Choroid plexus epithelial cell (primary cell): Measurements from ENCODE around the gene TBC1D19.

Experiments
- DNase-seq: peaks from one replicate; pipeline ENCODE4 v3.0.0-alpha.2; 2010; ENCODE audit warnings: low read depth
- H3K4me3 ChIP-seq: 2 replicates; pipeline ENCODE4 v1.5.1; 2011; ENCODE audit warnings: low read depth, mild to moderate bottlenecking, control low read depth, low read length, moderate library complexity
- TF ChIP-seq, protein P1 (sequence below): conservative IDR thresholded peaks from 2 replicates; pipeline ENCODE4 v1.5.1; 2011; ENCODE audit warnings: low read depth, mild to moderate bottlenecking, control low read depth, inconsistent platforms, low read length, moderate library complexity

TBC1D19 gene

DNA sequence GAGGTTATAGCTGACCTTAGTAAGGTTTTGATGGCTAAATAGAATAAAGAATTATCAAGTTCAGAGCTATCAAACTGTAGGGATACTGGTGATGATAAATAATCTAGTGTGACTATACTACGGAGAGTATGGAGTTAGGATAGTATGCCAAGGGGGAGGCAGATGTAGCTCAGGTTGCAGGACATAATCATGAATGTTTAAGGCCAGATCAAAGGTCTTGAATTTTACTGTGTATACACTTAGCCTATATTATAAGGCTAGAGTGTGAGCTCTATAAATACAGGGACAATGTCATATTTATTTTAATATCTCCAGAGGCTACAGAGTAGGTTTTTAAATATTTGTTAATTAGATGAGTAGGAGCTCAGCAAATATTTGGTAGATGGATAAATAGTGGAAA, 145.7 kb downstream of the TBC1D19 start:
- no peak for DNase-seq
- TF ChIP-seq, protein P1, sequence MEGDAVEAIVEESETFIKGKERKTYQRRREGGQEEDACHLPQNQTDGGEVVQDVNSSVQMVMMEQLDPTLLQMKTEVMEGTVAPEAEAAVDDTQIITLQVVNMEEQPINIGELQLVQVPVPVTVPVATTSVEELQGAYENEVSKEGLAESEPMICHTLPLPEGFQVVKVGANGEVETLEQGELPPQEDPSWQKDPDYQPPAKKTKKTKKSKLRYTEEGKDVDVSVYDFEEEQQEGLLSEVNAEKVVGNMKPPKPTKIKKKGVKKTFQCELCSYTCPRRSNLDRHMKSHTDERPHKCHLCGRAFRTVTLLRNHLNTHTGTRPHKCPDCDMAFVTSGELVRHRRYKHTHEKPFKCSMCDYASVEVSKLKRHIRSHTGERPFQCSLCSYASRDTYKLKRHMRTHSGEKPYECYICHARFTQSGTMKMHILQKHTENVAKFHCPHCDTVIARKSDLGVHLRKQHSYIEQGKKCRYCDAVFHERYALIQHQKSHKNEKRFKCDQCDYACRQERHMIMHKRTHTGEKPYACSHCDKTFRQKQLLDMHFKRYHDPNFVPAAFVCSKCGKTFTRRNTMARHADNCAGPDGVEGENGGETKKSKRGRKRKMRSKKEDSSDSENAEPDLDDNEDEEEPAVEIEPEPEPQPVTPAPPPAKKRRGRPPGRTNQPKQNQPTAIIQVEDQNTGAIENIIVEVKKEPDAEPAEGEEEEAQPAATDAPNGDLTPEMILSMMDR: no peak
- no peak overlapping the region for H3K4me3 ChIP-seq

DNA sequence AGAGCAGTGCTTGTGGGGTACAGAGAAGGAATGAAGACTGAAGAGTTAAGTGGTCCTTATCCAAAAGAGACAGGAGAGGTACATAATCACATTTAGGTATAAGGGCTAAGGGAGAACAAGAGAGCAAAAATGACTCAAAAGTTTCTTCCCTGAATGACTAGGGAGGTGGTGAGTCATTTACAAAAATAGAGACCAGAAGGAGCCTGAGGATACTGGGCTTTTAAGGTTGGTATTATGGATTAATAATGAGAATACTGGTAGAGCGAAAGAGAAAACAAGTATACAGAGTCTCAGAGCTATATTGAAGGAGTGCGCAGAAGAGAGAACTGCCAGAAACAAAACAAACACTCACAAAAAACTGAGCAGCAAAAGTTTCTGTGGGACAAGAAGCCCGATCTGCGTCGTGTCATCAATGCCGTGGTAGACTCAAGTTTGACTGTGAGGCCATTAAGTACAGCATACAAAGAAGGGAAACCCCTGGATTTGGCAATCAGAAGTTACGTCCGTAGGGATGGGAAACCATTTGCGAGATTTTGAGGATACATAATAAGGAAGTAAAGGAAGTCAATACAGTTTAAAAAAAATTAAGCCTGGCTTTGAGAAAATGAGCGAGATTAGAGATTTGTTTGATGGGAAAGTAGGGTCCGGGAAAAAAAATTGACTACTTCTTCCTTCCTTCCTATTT, 147.6 kb downstream of the TBC1D19 start:
- no peak overlapping the region for H3K4me3 ChIP-seq
- TF ChIP-seq, protein P1: no peak
- DNase-seq: no peak

DNA sequence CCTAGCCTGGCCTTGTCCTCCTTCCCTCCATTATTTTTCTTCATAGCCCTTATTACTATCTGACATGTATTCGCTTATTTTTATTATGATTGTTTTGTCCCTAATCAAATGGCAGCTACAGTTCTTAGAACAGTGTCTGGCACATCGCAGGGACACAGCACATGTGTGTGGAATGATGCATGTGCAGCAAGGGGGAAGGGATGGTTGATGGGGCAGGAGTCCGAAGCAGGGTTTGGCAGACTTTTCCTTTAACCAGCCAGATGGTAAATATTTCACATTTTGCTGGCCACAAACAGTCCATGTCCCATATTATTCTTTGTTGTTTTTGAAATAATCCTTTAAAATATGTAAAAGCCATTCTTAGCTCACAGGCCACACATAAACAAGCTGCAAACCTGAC, 148.5 kb downstream of the TBC1D19 start:
- DNase-seq: no peak
- H3K4me3 ChIP-seq: no peak overlapping the region
- TF ChIP-seq, protein P1: no peak

DNA sequence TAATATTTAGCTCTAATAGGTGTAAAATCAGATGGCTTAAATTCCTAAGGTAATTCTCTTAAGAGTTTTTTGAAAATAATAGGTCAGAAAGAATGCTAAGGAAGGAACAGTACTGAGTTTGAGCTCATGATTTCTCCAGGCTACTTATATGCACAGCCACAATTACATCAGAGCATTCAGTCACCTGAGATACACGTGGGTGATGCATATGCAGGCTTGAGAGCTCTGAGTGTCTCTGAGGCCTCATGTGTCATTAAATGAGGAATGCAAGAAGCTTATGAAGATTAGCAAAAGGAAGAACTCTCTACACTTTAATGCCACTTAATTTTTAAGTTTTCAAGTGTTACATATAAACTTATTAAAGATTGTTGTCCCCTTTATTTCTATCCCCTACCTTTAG, 152.7 kb downstream of the TBC1D19 start:
- no peak overlapping the region for H3K4me3 ChIP-seq
- peak; percentile 28 for DNase-seq
- TF ChIP-seq, protein P1: no peak

DNA sequence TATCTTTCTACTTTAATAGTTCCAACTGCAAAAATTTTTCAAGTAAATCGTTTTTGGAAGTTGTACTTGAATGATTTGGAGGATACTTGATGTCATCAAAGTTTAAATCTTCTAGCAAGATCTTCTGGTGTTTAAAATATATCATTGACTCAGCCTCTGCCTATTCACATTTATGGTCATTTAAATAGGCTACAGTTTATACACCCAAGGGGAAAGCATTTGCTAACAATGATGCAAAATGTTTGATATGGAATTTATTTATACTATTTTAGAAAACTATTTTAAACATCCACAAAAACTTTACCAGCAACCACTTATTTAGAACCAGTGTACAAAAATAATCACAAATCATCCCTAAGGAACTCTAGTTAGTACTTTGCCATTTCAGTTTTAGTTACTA, 153.5 kb downstream of the TBC1D19 start:
- DNase-seq: no peak
- no peak overlapping the region for H3K4me3 ChIP-seq
- TF ChIP-seq, protein P1: no peak

DNA sequence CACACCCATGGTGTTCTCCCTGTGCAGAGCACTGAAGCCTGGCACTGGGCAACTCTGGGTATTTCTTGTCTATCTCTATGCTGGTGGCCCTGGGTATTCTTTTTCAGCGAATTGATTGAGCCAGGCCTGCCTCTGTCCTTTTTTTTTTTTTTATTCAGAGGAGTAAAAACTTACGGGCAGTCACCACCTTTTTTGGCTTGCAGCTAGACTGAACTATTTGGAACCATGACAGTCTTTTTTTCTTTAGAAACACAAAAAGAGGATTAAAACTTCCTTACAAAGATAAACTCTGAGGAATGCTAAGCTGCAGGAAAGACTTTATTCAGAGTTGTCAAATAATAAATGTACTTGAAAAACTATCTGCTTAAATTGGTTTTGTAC, 157.6 kb downstream of the TBC1D19 start:
- H3K4me3 ChIP-seq: no peak overlapping the region
- TF ChIP-seq, protein P1: no peak
- peak; percentile 38 for DNase-seq

DNA sequence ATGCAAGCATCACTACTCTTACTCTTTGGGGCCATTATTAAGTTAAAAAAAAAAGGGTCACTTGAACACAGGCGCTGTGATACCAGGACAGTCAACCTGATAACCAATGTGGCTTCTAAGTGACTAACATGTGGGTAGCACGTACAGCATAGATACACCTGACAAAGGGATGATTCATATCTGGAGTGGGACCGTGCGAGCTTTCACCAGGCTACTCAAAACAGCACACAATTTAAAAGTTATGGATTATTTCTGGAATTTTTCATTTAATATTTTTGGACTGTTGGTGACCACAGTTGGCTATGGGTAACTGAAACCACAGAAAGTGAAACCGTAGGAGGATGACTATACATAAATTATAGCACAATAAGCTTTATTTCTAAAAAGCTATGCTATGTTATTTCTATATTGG, 162.9 kb downstream of the TBC1D19 start:
- TF ChIP-seq, protein P1: no peak
- no peak overlapping the region for H3K4me3 ChIP-seq
- no peak for DNase-seq
